ENCODE measurements around the gene SSU72.

Gene SSU72

GRCh38 chr1:1610796-1611195 lies 36.1 kb upstream of the SSU72 start:
- DNase-seq (ENCODE audit: low spot score): no peak

- no peak for DNase-seq (ENCODE audit: low spot score)
Observed at GRCh38 chr1:1609822-1610485, 35.3 kb upstream of the SSU72 start.

GRCh38 chr1:1606232-1606631 lies 31.6 kb upstream of the SSU72 start:
- no peak for DNase-seq (ENCODE audit: low spot score)

DNA sequence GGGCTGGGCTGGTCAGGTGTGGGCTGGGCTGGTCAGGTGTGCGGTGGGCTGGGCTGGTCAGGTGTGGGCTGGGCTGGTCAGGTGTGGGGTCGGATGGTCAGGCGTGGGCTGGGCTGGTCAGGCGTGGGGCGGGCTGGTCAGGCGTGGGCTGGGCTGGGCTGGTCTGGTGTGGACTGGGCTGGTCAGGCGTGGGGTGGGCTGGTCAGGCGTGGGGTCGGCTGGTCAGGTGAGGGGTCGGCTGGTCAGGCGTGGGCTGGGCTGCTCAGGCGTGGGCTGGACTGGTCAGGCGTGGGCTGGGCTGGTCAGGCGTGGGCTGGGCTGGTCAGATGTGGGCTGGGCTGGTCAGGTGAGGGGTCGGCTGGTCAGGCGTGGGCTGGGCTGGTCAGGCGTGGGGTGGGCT lies 31.1 kb upstream of the SSU72 start:
- no peak for DNase-seq (ENCODE audit: low spot score)

DNA sequence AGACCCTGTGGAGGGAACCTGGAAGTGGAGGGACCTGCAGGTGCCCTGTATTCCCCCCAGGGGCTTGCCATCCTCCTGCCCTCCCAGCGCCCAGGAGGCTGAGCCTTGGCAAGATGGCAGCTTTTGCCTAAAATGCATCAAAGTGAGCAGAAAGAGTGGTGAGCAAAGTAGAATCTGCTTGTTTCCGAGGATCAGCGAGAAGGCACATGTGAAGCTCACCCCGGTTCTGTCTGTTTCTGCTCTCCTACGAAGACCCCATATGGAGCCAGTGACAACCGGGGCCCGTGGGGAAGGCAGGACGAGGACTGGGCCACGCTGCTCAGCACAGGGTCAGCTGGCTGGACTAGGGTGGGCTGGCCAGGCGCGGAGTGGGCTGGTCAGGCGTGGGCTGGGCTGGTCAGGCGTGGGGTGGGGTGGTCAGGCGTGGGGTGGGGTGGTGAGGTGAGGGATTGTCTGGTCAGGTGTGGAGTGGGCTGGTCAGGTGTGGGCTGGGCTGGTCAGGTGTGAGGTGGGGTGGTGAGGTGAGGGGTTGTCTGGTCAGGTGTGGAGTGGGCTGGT lies 30.4 kb upstream of the SSU72 start:
- no peak for DNase-seq (ENCODE audit: low spot score)

DNA sequence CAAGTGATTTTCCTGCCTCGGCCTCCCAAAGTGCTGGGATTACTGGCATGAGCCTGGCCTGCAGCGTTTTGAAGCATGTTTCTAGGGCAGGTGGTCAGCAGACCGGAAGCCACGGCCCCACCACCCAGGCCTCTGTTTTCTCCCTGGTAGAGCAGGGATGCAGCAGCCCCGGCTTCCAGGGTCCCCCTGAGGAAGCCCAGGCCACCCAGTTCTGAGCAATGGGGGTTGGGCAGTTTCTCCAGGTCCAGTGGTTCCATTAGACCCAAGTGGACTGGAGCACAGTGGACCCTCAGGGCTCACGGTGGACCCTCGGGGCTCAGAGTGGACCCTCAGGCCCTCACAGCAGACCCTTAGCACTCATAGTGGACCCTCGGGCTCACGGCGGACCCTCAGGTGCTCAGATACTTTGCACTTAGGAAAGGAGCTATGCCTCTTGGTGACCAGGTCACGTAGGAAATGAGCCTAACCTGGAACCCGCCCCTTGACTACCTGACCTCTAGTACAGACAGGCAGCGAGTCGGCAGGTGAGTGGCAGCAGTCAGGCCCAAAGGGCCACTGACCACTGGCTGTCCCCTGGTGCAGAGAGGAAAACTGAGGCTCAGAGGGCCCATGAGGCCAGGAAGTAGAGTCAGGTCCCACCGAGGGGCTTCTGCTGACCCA lies 29.8 kb upstream of the SSU72 start:
- no peak for DNase-seq (ENCODE audit: low spot score)

- DNase-seq (ENCODE audit: low spot score): no peak
Observed at GRCh38 chr1:1603671-1604373, 29.2 kb upstream of the SSU72 start.

DNA sequence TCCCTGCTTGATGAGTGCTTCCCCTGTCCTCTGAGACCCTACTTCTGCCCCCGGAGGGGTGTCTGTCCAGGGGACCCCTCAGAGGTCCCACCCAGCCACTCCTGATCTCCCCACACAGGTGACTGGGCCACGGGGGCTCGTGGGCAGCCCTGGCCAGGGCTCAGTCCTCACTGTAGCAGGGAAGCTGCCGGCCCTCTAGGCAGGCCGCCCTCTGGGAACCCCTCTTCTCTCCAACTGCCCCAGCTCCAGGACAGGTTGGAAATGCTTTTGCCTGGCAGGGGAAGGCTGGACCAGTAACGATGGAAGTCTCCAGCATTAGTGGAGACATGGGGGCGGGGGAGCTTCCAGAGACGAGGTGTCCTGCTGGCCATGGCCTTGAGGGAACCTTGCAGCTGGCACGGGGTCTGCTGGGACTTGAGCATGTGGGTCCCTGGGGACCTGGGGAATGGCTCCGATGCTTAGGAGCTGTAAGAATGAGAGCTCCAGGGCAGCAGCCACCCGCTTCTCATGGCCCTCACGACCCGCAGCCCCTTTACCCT lies 28.4 kb upstream of the SSU72 start:
- DNase-seq (ENCODE audit: low spot score): no peak

DNA sequence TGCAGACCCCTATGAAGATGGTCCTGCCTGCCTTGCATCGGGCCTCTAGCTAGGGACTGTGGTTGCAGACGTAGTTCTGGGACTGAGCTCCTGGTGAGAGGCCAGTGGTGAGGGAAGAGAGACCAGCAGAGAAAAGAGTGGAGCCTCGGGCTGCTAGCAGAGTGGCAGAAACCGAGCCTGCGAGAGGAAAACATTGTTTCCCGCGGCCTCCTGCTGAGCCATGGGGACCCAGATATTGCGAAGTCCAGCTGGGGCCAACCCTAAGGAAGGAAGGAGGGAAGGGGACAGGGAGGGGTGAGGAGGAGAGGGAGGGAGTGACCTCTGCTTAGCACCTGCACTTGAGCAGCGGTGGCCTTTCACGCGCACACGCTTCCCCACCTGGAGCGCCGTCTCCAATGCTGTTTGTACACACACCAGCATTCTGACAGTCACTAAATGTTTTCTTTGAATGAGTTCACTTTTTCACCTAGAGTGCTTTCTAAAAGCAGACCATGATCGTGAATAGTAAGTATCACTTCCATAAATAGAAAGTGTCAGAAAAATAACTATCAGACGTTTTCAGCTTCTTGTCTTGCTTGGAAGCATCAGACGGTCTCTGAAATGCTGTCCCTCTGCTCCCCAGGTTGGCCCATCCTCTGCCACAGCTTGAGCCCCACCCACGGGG lies 27.8 kb upstream of the SSU72 start:
- DNase-seq (ENCODE audit: low spot score): no peak

DNA sequence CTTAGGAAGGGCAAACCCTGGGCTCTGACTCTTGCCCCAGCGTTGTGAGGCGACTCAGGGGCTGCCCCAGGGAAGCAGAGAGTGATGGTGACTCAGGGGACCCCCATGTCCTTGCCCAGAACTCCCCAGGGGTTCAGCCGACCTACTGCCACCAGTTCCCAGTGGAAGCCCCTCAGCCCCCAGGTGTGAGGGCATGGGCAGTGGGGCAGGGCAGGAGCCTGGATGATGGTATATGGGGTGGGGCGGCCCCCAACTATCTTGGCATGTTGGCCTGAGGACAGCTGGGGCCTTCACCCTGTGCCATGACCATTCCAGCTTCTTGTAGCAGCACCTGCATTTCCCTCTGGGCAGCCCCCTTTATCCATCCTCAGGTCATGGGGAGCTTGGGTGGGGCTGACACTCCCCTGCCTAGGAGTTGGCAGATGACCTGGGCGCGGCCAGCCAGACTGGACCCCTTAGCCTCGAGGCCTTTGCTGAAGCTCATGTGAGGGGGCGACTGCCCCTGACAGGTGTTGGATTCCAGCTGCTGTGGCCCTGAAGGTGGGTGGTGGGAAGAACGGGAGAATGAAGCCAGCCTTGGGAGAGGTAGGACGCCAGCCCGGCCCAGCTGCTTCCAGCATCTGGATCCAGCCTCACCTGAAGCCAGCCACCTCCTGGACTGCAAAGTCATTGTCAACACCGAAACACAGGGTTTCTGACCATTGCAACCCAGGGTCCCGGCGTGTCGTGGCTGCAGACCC lies 27.1 kb upstream of the SSU72 start:
- DNase-seq (ENCODE audit: low spot score): no peak

GRCh38 chr1:1600861-1601563 lies 26.3 kb upstream of the SSU72 start:
- DNase-seq (ENCODE audit: low spot score): no peak

GRCh38 chr1:1599935-1600860 lies 25.5 kb upstream of the SSU72 start, which contains the start of gene FNDC10:
Gene FNDC10 (minus strand): TSS chr1:1600135. CDS start chr1:1600015, 120 bp downstream.
- DNase-seq (ENCODE audit: low spot score): peak; percentile 55

- peak; percentile 88 for DNase-seq (ENCODE audit: low spot score)
Observed at GRCh38 chr1:1599030-1599934, 24.6 kb upstream of the SSU72 start.

- DNase-seq (ENCODE audit: low spot score): no peak
Observed at GRCh38 chr1:1598720-1599029, 24.0 kb upstream of the SSU72 start.

DNA sequence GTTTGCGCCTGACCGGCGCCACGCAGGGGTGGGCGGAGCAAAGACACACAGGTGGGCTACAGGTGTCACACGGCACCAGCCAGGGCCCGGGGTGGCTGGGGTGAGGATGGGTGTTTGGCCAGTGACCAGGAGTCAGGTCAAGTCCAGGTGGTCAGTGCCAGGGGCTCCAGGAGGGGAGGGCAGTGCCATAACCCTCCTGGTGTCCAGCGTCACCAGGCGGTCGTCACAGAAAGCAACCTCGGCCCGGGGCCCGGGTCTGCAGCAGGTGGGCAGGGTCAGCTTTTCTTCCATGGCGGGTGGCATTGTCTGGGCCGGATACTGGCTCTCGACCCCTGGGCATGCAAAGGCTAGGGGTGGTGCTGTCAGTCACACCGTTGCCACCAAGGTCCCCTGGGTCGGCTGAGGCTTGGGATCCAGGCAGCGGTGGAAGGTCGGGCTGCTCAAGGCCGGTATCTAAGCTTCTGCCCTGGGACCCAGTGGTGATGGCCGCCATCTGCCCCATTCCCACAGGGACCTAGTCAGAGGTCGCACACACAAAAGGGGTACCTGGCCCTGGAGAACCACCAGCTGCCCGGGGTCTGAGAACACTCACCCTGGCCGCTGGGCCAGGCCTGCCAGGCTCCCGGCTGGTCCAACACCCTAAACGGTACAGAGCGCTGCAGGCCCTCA lies 23.5 kb upstream of the SSU72 start:
- no peak for DNase-seq (ENCODE audit: low spot score)

DNA sequence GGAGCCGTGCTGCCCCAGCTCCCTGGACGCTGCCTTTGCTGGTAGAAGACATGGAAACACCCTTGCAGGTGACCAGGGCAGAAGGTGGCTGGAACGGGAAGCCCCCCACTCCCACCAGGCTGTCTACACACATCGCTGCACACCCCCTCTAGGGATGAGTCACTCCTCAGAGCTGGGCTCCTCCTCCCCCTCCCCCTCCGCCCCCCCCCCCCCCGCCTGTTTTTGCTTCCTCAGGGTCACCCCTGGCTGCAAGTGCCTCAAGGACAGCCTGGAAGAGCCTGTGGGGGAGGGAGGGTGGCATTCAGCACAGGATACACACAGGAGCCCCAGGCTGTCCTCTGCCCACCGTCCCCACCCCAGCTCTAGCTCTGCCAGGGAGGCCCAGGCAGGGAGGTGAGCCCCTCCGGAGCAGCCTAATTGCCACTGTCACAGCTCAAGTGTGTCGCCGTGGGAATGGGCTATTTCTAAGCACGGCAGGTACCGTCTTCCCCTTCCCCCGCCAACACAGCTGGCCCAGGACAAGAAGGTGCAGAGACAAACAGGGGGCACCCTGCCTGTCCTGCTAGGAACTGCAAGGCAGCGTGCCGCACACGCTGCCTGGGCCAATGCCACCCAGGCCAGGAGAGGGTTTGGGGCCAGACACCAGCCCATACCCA lies 22.7 kb upstream of the SSU72 start:
- peak; percentile 47 for DNase-seq (ENCODE audit: low spot score)

DNA sequence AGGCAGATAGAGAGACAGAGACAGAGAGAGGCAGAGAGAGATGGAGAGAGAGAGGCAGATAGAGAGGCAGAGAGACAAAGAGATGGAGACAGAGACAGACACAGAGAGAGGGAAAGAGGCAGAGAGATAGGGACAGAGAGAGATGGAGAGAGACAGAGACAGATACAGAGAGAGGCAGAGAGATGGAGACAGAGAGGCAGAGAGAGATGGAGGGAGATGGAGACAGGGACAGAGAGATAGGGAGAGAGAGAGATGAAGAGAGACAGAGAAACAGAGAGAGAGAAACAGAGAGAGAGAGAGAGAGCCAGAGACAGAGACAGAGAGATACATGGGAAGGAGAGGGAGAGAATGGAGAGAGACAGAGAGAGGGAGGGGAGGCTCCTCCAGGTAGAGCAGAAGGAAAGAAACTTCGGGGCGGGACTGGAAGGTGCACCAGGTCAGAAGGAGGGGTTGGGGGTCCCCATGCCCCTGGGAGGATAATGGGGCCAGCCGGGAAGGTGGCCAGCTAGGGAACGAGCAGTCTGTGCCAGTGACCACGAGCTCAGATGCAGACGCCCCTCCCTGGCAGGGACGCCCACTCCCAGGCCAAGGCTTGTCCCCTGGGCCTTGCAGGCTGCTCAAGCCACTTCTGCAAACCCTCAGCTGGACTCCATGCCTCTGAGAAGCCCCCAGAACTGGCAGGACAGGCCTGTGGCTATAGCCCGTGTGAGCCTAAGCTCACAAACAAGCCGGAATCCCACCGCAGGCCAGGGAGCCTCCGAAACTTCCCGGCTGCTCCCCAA lies 22.0 kb upstream of the SSU72 start:
- no peak for DNase-seq (ENCODE audit: low spot score)
